Measurements from ENCODE around the gene SSBP2.

SSBP2 gene

GRCh38 chr5:81767938-81768337 lies 17.0 kb upstream of the SSBP2 start:
- in situ Hi-C loops (cut with MboI; ENCODE audit: low sequenced_read_pairs), result no loop called here

- in situ Hi-C loops (cut with MboI; ENCODE audit: low sequenced_read_pairs), result no loop called here
These were observed 16.2 kb upstream of the SSBP2 start for GRCh38 chr5:81767097-81767496.

- in situ Hi-C loops (cut with MboI; ENCODE audit: low sequenced_read_pairs), result no loop called here
These were observed 15.7 kb upstream of the SSBP2 start for GRCh38 chr5:81766611-81767010.

GRCh38 chr5:81763294-81763928 lies 12.5 kb upstream of the SSBP2 start:
- in situ Hi-C loops (cut with MboI; ENCODE audit: low sequenced_read_pairs), result no loop called here

- in situ Hi-C loops (cut with MboI; ENCODE audit: low sequenced_read_pairs), result no loop called here
These were observed 12.0 kb upstream of the SSBP2 start for GRCh38 chr5:81762853-81763252.

- in situ Hi-C loops (cut with MboI; ENCODE audit: low sequenced_read_pairs), result no loop called here
These were observed 11.5 kb upstream of the SSBP2 start for GRCh38 chr5:81762401-81762800.

- in situ Hi-C loops (cut with MboI; ENCODE audit: low sequenced_read_pairs), result no loop called here
These were observed 11.1 kb upstream of the SSBP2 start for GRCh38 chr5:81761970-81762369.

- in situ Hi-C loops (cut with MboI; ENCODE audit: low sequenced_read_pairs), result no loop called here
These were observed 10.4 kb upstream of the SSBP2 start for GRCh38 chr5:81761270-81761669.

GRCh38 chr5:81760521-81760920 lies 9.6 kb upstream of the SSBP2 start:
- in situ Hi-C loops (cut with MboI; ENCODE audit: low sequenced_read_pairs), result no loop called here

GRCh38 chr5:81759632-81760005 lies 8.7 kb upstream of the SSBP2 start:
- in situ Hi-C loops (cut with MboI; ENCODE audit: low sequenced_read_pairs), result no loop called here

- in situ Hi-C loops (cut with MboI; ENCODE audit: low sequenced_read_pairs), result no loop called here
These were observed 6.5 kb upstream of the SSBP2 start for GRCh38 chr5:81757404-81757803.

GRCh38 chr5:81756016-81756415 lies 5.1 kb upstream of the SSBP2 start:
- in situ Hi-C loops (cut with MboI; ENCODE audit: low sequenced_read_pairs), result no loop called here

GRCh38 chr5:81755320-81755719 lies 4.4 kb upstream of the SSBP2 start:
- in situ Hi-C loops (cut with MboI; ENCODE audit: low sequenced_read_pairs), result no loop called here

- in situ Hi-C loops (cut with MboI; ENCODE audit: low sequenced_read_pairs), result no loop called here
These were observed 3.7 kb upstream of the SSBP2 start for GRCh38 chr5:81754621-81755020.

- in situ Hi-C loops (cut with MboI; ENCODE audit: low sequenced_read_pairs), result no loop called here
These were observed 2.5 kb upstream of the SSBP2 start for GRCh38 chr5:81753429-81753828.

GRCh38 chr5:81752644-81752963 lies 1.7 kb upstream of the SSBP2 start:
- in situ Hi-C loops (cut with MboI; ENCODE audit: low sequenced_read_pairs), result no loop called here

- in situ Hi-C loops (cut with MboI; ENCODE audit: low sequenced_read_pairs), result no loop called here
These were observed 1.1 kb upstream of the SSBP2 start for GRCh38 chr5:81751836-81752643.

GRCh38 chr5:81750308-81751008 lies 439 bp downstream of the SSBP2 start:
- in situ Hi-C loops (cut with MboI; ENCODE audit: low sequenced_read_pairs), result no loop called here

GRCh38 chr5:81749561-81750307 lies 1.2 kb downstream of the SSBP2 start:
- in situ Hi-C loops (cut with MboI; ENCODE audit: low sequenced_read_pairs), result no loop called here

- in situ Hi-C loops (cut with MboI; ENCODE audit: low sequenced_read_pairs), result no loop called here
These were observed 1.7 kb downstream of the SSBP2 start for GRCh38 chr5:81749192-81749560.

GRCh38 chr5:81748556-81748955 lies 2.3 kb downstream of the SSBP2 start:
- in situ Hi-C loops (cut with MboI; ENCODE audit: low sequenced_read_pairs), result no loop called here

GRCh38 chr5:81747030-81747429 lies 3.9 kb downstream of the SSBP2 start:
- in situ Hi-C loops (cut with MboI; ENCODE audit: low sequenced_read_pairs), result no loop called here
